ENCODE results near the gene KIF6.

DNA sequence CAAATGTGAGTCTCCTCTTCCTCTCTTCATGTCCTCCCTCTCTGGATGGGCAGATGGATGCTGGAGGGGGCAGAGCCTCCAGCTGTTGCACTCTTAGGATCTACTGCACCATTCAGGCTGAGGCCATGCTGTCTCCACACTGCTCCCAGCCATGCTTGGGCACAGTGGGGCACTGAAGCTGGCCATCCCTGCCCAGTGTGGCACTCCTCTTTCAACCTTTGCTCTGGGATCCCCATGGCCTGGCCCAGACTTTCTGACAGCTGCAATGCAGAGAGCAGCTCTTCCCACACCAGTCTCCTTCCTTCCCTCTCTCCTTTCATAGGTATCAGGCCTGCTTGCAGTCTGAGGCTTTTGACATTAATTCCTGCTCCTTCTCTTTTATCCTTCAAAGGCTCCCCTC, 420.3 kb downstream of the KIF6 start:
- TF ChIP-seq POLR2A (IDR thresholded peaks at IDR 0.05) = no peak
- TF ChIP-seq, protein P1, sequence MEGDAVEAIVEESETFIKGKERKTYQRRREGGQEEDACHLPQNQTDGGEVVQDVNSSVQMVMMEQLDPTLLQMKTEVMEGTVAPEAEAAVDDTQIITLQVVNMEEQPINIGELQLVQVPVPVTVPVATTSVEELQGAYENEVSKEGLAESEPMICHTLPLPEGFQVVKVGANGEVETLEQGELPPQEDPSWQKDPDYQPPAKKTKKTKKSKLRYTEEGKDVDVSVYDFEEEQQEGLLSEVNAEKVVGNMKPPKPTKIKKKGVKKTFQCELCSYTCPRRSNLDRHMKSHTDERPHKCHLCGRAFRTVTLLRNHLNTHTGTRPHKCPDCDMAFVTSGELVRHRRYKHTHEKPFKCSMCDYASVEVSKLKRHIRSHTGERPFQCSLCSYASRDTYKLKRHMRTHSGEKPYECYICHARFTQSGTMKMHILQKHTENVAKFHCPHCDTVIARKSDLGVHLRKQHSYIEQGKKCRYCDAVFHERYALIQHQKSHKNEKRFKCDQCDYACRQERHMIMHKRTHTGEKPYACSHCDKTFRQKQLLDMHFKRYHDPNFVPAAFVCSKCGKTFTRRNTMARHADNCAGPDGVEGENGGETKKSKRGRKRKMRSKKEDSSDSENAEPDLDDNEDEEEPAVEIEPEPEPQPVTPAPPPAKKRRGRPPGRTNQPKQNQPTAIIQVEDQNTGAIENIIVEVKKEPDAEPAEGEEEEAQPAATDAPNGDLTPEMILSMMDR (IDR thresholded peaks at IDR 0.05 in 4 of 5, conservative IDR thresholded peaks at IDR 0.05 in 1 of 5) = no peak

Measured in gastrocnemius medialis (tissue), 4 donors.